ENCODE measurements around the gene MRPS2.
"Not testable (repeated sequence)": the region's sequence is repeated elsewhere in the genome, so short reads cannot be mapped to it uniquely, and the experiment has no call there.

Gene MRPS2

GRCh38 chr9:135535631-135536030 is 35.1 kb downstream of the MRPS2 start:
- not testable (repeated sequence) for DNase-seq

- no peak for DNase-seq
Observed at GRCh38 chr9:135536216-135536615, 35.7 kb downstream of the MRPS2 start.

GRCh38 chr9:135543262-135543894 is 42.9 kb downstream of the MRPS2 start:
- not testable (repeated sequence) for DNase-seq

GRCh38 chr9:135544981-135545635 is 44.6 kb downstream of the MRPS2 start:
- DNase-seq: no peak

GRCh38 chr9:135545646-135546176 is 45.2 kb downstream of the MRPS2 start, which contains the start of gene OBP2A:
OBP2A (plus strand) TSS chr9:135546126; CDS start chr9:135546181, 55 bp downstream.
- not testable (repeated sequence) for DNase-seq

- not testable (repeated sequence) for DNase-seq
Observed at GRCh38 chr9:135546792-135547617, 46.5 kb downstream of the MRPS2 start.

GRCh38 chr9:135547756-135548736 is 47.6 kb downstream of the MRPS2 start:
- no peak for DNase-seq

GRCh38 chr9:135549478-135550343 is 49.2 kb downstream of the MRPS2 start:
- not testable (repeated sequence) for DNase-seq

- DNase-seq: no peak
Observed at GRCh38 chr9:135550344-135550918, 49.9 kb downstream of the MRPS2 start.

GRCh38 chr9:135551031-135551430 is 50.5 kb downstream of the MRPS2 start:
- no peak for DNase-seq

- no peak for DNase-seq
Observed at GRCh38 chr9:135551456-135551855, 51.0 kb downstream of the MRPS2 start.

- DNase-seq: no peak
Observed at GRCh38 chr9:135552021-135552697, 51.7 kb downstream of the MRPS2 start.

GRCh38 chr9:135552698-135553171 is 52.3 kb downstream of the MRPS2 start:
- DNase-seq: no peak
